ENCODE measurements around the gene RTP5.

GRCh38 chr2:241822264-241822623, 47.3 kb upstream of the RTP5 start:
- TF ChIP-seq, protein P1, sequence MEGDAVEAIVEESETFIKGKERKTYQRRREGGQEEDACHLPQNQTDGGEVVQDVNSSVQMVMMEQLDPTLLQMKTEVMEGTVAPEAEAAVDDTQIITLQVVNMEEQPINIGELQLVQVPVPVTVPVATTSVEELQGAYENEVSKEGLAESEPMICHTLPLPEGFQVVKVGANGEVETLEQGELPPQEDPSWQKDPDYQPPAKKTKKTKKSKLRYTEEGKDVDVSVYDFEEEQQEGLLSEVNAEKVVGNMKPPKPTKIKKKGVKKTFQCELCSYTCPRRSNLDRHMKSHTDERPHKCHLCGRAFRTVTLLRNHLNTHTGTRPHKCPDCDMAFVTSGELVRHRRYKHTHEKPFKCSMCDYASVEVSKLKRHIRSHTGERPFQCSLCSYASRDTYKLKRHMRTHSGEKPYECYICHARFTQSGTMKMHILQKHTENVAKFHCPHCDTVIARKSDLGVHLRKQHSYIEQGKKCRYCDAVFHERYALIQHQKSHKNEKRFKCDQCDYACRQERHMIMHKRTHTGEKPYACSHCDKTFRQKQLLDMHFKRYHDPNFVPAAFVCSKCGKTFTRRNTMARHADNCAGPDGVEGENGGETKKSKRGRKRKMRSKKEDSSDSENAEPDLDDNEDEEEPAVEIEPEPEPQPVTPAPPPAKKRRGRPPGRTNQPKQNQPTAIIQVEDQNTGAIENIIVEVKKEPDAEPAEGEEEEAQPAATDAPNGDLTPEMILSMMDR (IDR thresholded peaks at IDR 0.05; ENCODE audit: borderline replicate concordance, extremely low read depth, low read length, poor library complexity, severe bottlenecking): no peak
- no peak for TF ChIP-seq EZH2 (IDR thresholded peaks at IDR 0.05; ENCODE audit: borderline replicate concordance, low read depth, low read length, severe bottlenecking)
